Heart right ventricle (tissue), 16 donors: ENCODE data around the gene IL23R. TPM values are rescaled to one million over a fixed set of nuclear protein-coding genes. Genes with fewer than 3 reads are reported as not detected.

Experiments
- ATAC-seq, 8 donors: fragments of 200-7000 bp; cut with Tn5 transposase; one replicate each; pipeline ENCODE4 v1.9.1; 2020; ENCODE audit warnings: mild to moderate bottlenecking in 8 of 8, moderate library complexity in 8 of 8, moderate number of reproducible peaks in 1 of 8
- DNase-seq, 2 donors: peaks; one replicate each; pipeline ENCODE4 v3.0.0-alpha.2; 2020
- H3K27ac ChIP-seq, 10 donors: fragments of 200-600 bp; sonication (generic) in 2 of 10; one replicate each; pipeline versions ENCODE4 v1.5.0 to v1.8.0; 2020 to 2022; ENCODE audit warnings: mild to moderate bottlenecking in 3 of 10
- H3K27me3 ChIP-seq, 7 donors: fragments of 200-600 bp; one replicate each; pipeline ENCODE4 v1.8.0; 2021 to 2022; ENCODE audit warnings: mild to moderate bottlenecking in 2 of 7
- H3K36me3 ChIP-seq, 9 donors: fragments of 200-600 bp; sonication (generic) in 1 of 9; one replicate each; pipeline versions ENCODE4 v1.5.0 to v1.8.0; 2020 to 2022; ENCODE audit warnings: mild to moderate bottlenecking in 2 of 9
- H3K4me1 ChIP-seq, 9 donors: fragments of 200-600 bp; sonication (generic) in 1 of 9; one replicate each; pipeline versions ENCODE4 v1.5.0 to v1.8.0; 2020 to 2022; ENCODE audit warnings: mild to moderate bottlenecking in 4 of 9
- H3K4me3 ChIP-seq, 10 donors: fragments of 200-600 bp; sonication (generic) in 2 of 10; one replicate each; pipeline versions ENCODE4 v1.5.0 to v1.8.0; 2020 to 2022; ENCODE audit warnings: mild to moderate bottlenecking in 7 of 10, moderate library complexity in 2 of 10
- H3K9me3 ChIP-seq, 11 donors: fragments of 200-600 bp in 10 of 11; sonication (generic) in 2 of 11; one replicate each; pipeline versions ENCODE4 v1.5.0 to v1.8.0; 2013 to 2022; ENCODE audit warnings: mild to moderate bottlenecking in 2 of 11, control low read depth in 1 of 11, moderate library complexity in 1 of 11
- CTCF ChIP-seq, 9 donors: fragments of 200-600 bp; sonication (generic) in 2 of 9; IDR thresholded peaks; one replicate each; pipeline versions ENCODE4 v1.5.0 to v1.8.0; 2021 to 2022; ENCODE audit warnings: antibody characterized with exemption in 9 of 9, mild to moderate bottlenecking in 5 of 9, moderate library complexity in 1 of 9
- WGBS, 2 donors: extraction: QIAGEN DNeasy Blood & Tissue Kit; methylation state at CpG; one replicate each; pipeline ENCODE4 v1.1.7; 2013; ENCODE audit warnings: inconsistent platforms in 1 of 2; 5-methylcytosine and 5-hydroxymethylcytosine counted together
- intact Hi-C, 10 donors: fragments of 100-400 bp; cut with DNase I; formaldehyde crosslinking; loops; one replicate each; pipeline versions ENCODE4 v1.11.1 to v1.14.2; 2022
- polyA plus RNA-seq, 2 donors: library from polyadenylated mRNA; stranded (reverse); fragments of 200-250 nt; gene quantifications; one replicate each; pipeline ENCODE4 v1.2.3, GENCODE V29; 2013
- total RNA-seq, 10 donors: library from RNA; stranded (reverse); fragmentation: NEBNext Ultra II Directional in 3 of 10; extraction: Animal tissue kit (Norgen Biotek cat#: 25700) in 3 of 10; gene quantifications; one replicate each; pipeline versions ENCODE4 v1.2.1 to v1.2.4, GENCODE V29; 2021 to 2023
- donor health status: Arrhythmogenic right ventricular cardiomyopathy.
- donor health status: ischemic (EF 13 %, LVEDD 7.1; RV severe dilation, severe dysfunction).
- donor health status: healthy with polysubstance abuse.
- donor health status: DM: no; HTN: yes; CAD: no.
- donor health status: DM: no; HTN: no; CAD: no.
- donor health status: ischemic (EF 25% LVEDD 6.9; RV normal size, moderate dysfunction).
- donor health status: ischemic (EF 25% LVEDD 5.7; RV mildly dilated, moderate dysfunction).
- donor health status: healthy.
- donor health status: DM: yes; HTN: yes; CAD: no.
- donor health status: Ischemic cardiomyopathy.
- donor health status: ischemic (EF 35%, LVEDD 5.7; RV mildly dilated, moderate dysfunction).
- donor health status: nonischemic (EF 11% LVEDD 7.7; RV severe dilation, severe dysfunction).
- donor health status: DM: yes; HTN: yes; CAD: no.
- donor health status: PGD.
- donor health status: ischemic (EF 29% LVEDD 5.4; RV normal size, mild dysfunction).
- donor health status: nonischemic (EF 23%, LVEDD 6.1; RV moderate dilation, normal function).

IL23R gene
- total and polyA plus RNA-seq, 12 donors: not detected

- peaks cover 0 to 13% (median 0%) of the 10 kb centered on the region in 11 donors for H3K9me3 ChIP-seq
- no peak for ATAC-seq
- TF ChIP-seq CTCF (IDR thresholded peaks at IDR 0.05): no peak
- no peak overlapping the region for H3K4me3 ChIP-seq
- intact Hi-C loops: no loop called here
- no peak for DNase-seq
- no peaks in the 10 kb centered on the region for H3K4me1 ChIP-seq
- H3K36me3 ChIP-seq: no peaks in the 10 kb centered on the region
- no peak overlapping the region for H3K27ac ChIP-seq
- H3K27me3 ChIP-seq: no peaks in the 10 kb centered on the region
- 83 to 87% methylated on average over 3 of the region's 3 CpGs for WGBS, 2 donors
Measured at GRCh38 chr1:67269061-67269460, 102.8 kb downstream of the IL23R start.

GRCh38 chr1:67270541-67270940 lies 104.3 kb downstream of the IL23R start:
- Histone ChIP-seq H3K36me3 (no peaks in the 10 kb centered on the region), H3K27me3 (no peaks in the 10 kb centered on the region), H3K9me3 (peaks cover 0 to 15% (median 0%) of the 10 kb centered on the region in 11 donors), H3K27ac (no peak overlapping the region), H3K4me1 (no peaks in the 10 kb centered on the region), H3K4me3 (no peak overlapping the region)
- 85 to 89% methylated on average over 3 of the region's 3 CpGs for WGBS, 2 donors
- TF ChIP-seq CTCF (IDR thresholded peaks at IDR 0.05): no peak
- ATAC-seq (no peak), DNase-seq (no peak)
- intact Hi-C loops: no loop called here

GRCh38 chr1:67273591-67273990 lies 107.3 kb downstream of the IL23R start:
- Histone ChIP-seq H3K4me3 (no peak overlapping the region), H3K27me3 (no peaks in the 10 kb centered on the region), H3K36me3 (no peaks in the 10 kb centered on the region), H3K9me3 (peaks cover 0 to 21% (median 0%) of the 10 kb centered on the region in 11 donors), H3K4me1 (no peaks in the 10 kb centered on the region), H3K27ac (no peak overlapping the region)
- intact Hi-C loops: no loop called here
- no peak for TF ChIP-seq CTCF (IDR thresholded peaks at IDR 0.05)
- ATAC-seq (no peak), DNase-seq (no peak)
- WGBS, 2 donors: 82 to 92% methylated on average over 4 of the region's 4 CpGs

GRCh38 chr1:67274623-67275325 lies 108.5 kb downstream of the IL23R start:
- WGBS, 2 donors: 79 to 88% methylated on average over 5 of the region's 5 CpGs
- Histone ChIP-seq H3K27ac (no peak overlapping the region), H3K4me3 (no peak overlapping the region), H3K27me3 (no peaks in the 10 kb centered on the region), H3K4me1 (no peaks in the 10 kb centered on the region), H3K9me3 (peaks cover 0 to 21% (median 0%) of the 10 kb centered on the region in 11 donors), H3K36me3 (no peaks in the 10 kb centered on the region)
- ATAC-seq: no peak
- intact Hi-C loops: no loop called here
- no peak for DNase-seq
- no peak for TF ChIP-seq CTCF (IDR thresholded peaks at IDR 0.05)
